Measurements from ENCODE around the gene LPP.
A peak's percentile ranks its signal among the peaks of the same experiment; 100 is the strongest.

Gene LPP

DNA sequence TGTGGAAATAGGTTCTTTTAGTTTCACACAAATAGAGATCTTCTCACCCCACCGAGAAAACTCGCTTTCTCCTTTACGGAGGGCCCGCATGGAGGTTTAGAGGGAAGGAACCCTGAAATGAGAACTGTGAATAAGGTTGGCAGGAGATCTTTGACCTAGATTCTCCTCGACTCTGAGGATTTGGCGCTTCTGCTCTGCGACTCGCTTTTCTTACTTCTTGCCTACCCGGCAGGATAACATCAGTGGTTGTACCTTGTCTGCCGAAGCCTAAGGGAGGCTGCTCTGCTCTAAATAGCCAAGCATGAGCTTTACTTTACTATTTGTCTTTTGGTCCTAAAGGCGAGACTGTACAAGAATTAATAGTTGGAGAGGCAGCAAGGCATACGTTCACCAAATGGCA, 544.5 kb downstream of the LPP start:
- Histone ChIP-seq H3K4me2 (ENCODE audit: low read length) (peak overlapping the region; percentile 89), H3F3A (ENCODE audit: control insufficient read depth, insufficient read depth) (peaks cover 34% of the 10 kb centered on the region), H3K4me3 (ENCODE audit: low read length) (peak overlapping the region; percentile 68), H3K27ac (ENCODE audit: low read depth, low read length) (peak overlapping the region; percentile 96), H4K20me1 (ENCODE audit: control insufficient read depth, insufficient read depth, low read depth, low read length) (no peaks in the 10 kb centered on the region), H3K36me3 (ENCODE audit: control insufficient read depth, low read length) (no peaks in the 10 kb centered on the region), H3K27me3 (ENCODE audit: control insufficient read depth, low read length) (no peaks in the 10 kb centered on the region), H3K79me2 (ENCODE audit: control insufficient read depth, low read length) (peaks cover 40% of the 10 kb centered on the region), H3K9me3 (ENCODE audit: control insufficient read depth, insufficient read depth, low read length) (no peaks in the 10 kb centered on the region), H3K4me1 (ENCODE audit: control insufficient read depth, low read length) (peaks cover 100% of the 10 kb centered on the region), H3K9me2 (replicated peaks; ENCODE audit: control insufficient read depth, low read length) (no peaks in the 10 kb centered on the region)
- TF ChIP-seq CTCF (IDR thresholded peaks at IDR 0.05; ENCODE audit: low read depth, low read length, poor library complexity, severe bottlenecking) (no peak), EZH2phosphoT487 (IDR thresholded peaks at IDR 0.05; ENCODE audit: borderline replicate concordance, low read length) (no peak)

DNA sequence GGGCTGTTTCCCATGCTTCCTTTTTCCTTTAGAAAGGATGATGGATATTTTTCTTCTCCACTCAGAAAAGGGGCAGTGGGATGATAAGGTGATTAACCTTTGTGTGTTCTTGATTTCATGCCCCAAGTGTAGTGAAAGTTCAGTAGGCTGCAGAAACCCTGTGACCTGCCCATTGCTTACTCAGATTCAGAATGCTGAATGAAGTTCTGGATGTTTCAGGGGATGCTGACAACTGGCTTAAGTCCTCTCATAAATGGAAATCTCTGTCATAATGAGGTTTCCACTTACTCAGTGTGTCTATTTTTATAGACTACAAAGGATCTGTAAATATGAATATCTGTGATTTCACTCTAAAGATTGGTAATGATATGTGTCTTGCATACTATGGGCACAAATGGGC, 546.5 kb downstream of the LPP start:
- Histone ChIP-seq H3K79me2 (ENCODE audit: control insufficient read depth, low read length) (peaks cover 37% of the 10 kb centered on the region), H3K4me3 (ENCODE audit: low read length) (peak overlapping the region; percentile 68), H3K4me1 (ENCODE audit: control insufficient read depth, low read length) (peaks cover 98% of the 10 kb centered on the region), H3K4me2 (ENCODE audit: low read length) (peak overlapping the region; percentile 89), H3F3A (ENCODE audit: control insufficient read depth, insufficient read depth) (peaks cover 27% of the 10 kb centered on the region), H3K9me2 (replicated peaks; ENCODE audit: control insufficient read depth, low read length) (no peaks in the 10 kb centered on the region), H4K20me1 (ENCODE audit: control insufficient read depth, insufficient read depth, low read depth, low read length) (no peaks in the 10 kb centered on the region), H3K36me3 (ENCODE audit: control insufficient read depth, low read length) (no peaks in the 10 kb centered on the region), H3K9me3 (ENCODE audit: control insufficient read depth, insufficient read depth, low read length) (no peaks in the 10 kb centered on the region), H3K27ac (ENCODE audit: low read depth, low read length) (peak overlapping the region; percentile 96), H3K27me3 (ENCODE audit: control insufficient read depth, low read length) (no peaks in the 10 kb centered on the region)
- TF ChIP-seq CTCF (IDR thresholded peaks at IDR 0.05; ENCODE audit: low read depth, low read length, poor library complexity, severe bottlenecking) (no peak), EZH2phosphoT487 (IDR thresholded peaks at IDR 0.05; ENCODE audit: borderline replicate concordance, low read length) (no peak)

GRCh38 chr3:188700918-188701317, 547.0 kb downstream of the LPP start:
- peaks cover 94% of the 10 kb centered on the region for H3K4me1 ChIP-seq (ENCODE audit: control insufficient read depth, low read length)

More at GRCh38 chr3:188700918-188701317, 547.0 kb downstream of the LPP start:
- peaks cover 33% of the 10 kb centered on the region for H3K79me2 ChIP-seq (ENCODE audit: control insufficient read depth, low read length)
- TF ChIP-seq EZH2phosphoT487 (IDR thresholded peaks at IDR 0.05; ENCODE audit: borderline replicate concordance, low read length) (no peak), CTCF (IDR thresholded peaks at IDR 0.05; ENCODE audit: low read depth, low read length, poor library complexity, severe bottlenecking) (no peak)
- peak overlapping the region; percentile 68 for H3K4me3 ChIP-seq (ENCODE audit: low read length)
- no peaks in the 10 kb centered on the region for H3K36me3 ChIP-seq (ENCODE audit: control insufficient read depth, low read length)
- no peaks in the 10 kb centered on the region for H3K27me3 ChIP-seq (ENCODE audit: control insufficient read depth, low read length)
- no peaks in the 10 kb centered on the region for H3K9me2 ChIP-seq (replicated peaks; ENCODE audit: control insufficient read depth, low read length)
- peak overlapping the region; percentile 89 for H3K4me2 ChIP-seq (ENCODE audit: low read length)
- H3K27ac ChIP-seq (ENCODE audit: low read depth, low read length), result peak overlapping the region; percentile 96
- H3F3A ChIP-seq (ENCODE audit: control insufficient read depth, insufficient read depth), result peaks cover 27% of the 10 kb centered on the region
- H3K9me3 ChIP-seq (ENCODE audit: control insufficient read depth, insufficient read depth, low read length), result no peaks in the 10 kb centered on the region
- H4K20me1 ChIP-seq (ENCODE audit: control insufficient read depth, insufficient read depth, low read depth, low read length), result no peaks in the 10 kb centered on the region
